HG02588 (cell line): ENCODE measurements around the gene STARD9.
"Not testable (repeated sequence)": the region's sequence is repeated elsewhere in the genome, so short reads cannot be mapped to it uniquely, and the experiment has no call there.

ENCODE experiments used
- ATAC-seq: cut with Tn5 transposase; IDR thresholded peaks from one replicate; pipeline ENCODE4 v1.9.1; 2021; ENCODE audit warnings: mild to moderate bottlenecking, moderate library complexity; ENCODE audit not compliant: unreplicated experiment

STARD9 gene

GRCh38 chr15:42575188-42576039, at the start of gene STARD9:
Gene STARD9, plus strand, starts transcription at chr15:42575606. Its CDS starts 110 bp downstream, at chr15:42575716.
- peak; percentile 90 for ATAC-seq

- ATAC-seq, result no peak
Measured at GRCh38 chr15:42528970-42529369, 46.4 kb upstream of the STARD9 start.

GRCh38 chr15:42533246-42533645, 42.2 kb upstream of the STARD9 start:
- ATAC-seq, result no peak

GRCh38 chr15:42544853-42545629, 30.4 kb upstream of the STARD9 start:
- no peak for ATAC-seq

GRCh38 chr15:42547918-42548248, 27.5 kb upstream of the STARD9 start:
- no peak for ATAC-seq

- peak; percentile 80 for ATAC-seq
Measured at GRCh38 chr15:42548249-42549031, 27.0 kb upstream of the STARD9 start, which contains the start of the genes HAUS2 and LRRC57. Gene HAUS2, plus strand, starts transcription at chr15:42548838. Its CDS starts 35 bp downstream, at chr15:42548873. Gene LRRC57, minus strand, starts transcription at chr15:42548793. Its CDS starts 359 bp downstream, at chr15:42548434.

- ATAC-seq, result peak; percentile 37
Measured at GRCh38 chr15:42549032-42549491, 26.3 kb upstream of the STARD9 start.

- no peak for ATAC-seq
Measured at GRCh38 chr15:42549741-42550392, 25.5 kb upstream of the STARD9 start.

GRCh38 chr15:42553554-42553953, 21.9 kb upstream of the STARD9 start:
- ATAC-seq, result no peak

- ATAC-seq, result not testable (repeated sequence)
Measured at GRCh38 chr15:42556550-42557207, 18.7 kb upstream of the STARD9 start.

- no peak for ATAC-seq
Measured at GRCh38 chr15:42558739-42559138, 16.7 kb upstream of the STARD9 start.

GRCh38 chr15:42576040-42576594, 711 bp downstream of the STARD9 start:
- ATAC-seq, result no peak

GRCh38 chr15:42576776-42577175, 1.4 kb downstream of the STARD9 start:
- ATAC-seq, result no peak

GRCh38 chr15:42577514-42578031, 2.2 kb downstream of the STARD9 start:
- ATAC-seq, result no peak

GRCh38 chr15:42578984-42579537, 3.7 kb downstream of the STARD9 start:
- ATAC-seq, result no peak

- ATAC-seq, result peak; percentile 85
Measured at GRCh38 chr15:42581272-42581730, 5.9 kb downstream of the STARD9 start.

GRCh38 chr15:42582569-42583375, 7.4 kb downstream of the STARD9 start:
- no peak for ATAC-seq
